OCI-LY1 (cell line): ENCODE results near the gene ZSCAN20.

Experiments used
- CTCF ChIP-seq: fragments of 200-600 bp; sonication (generic), shearing (Covaris generic); IDR thresholded peaks from 2 replicates; pipeline ENCODE4 v1.5.1; 2017; ENCODE audit warnings: mild to moderate bottlenecking, antibody characterized with exemption, low read length, moderate library complexity, mixed read lengths
- EZH2 ChIP-seq: fragments of 200-600 bp; sonication (generic), shearing (Covaris generic); IDR thresholded peaks from 2 replicates; pipeline ENCODE4 v1.8.0; 2017; ENCODE audit warnings: borderline replicate concordance, mixed run types, mild to moderate bottlenecking, antibody characterized with exemption, low read length, moderate library complexity, mixed read lengths

- no peak for TF ChIP-seq CTCF
- TF ChIP-seq EZH2, result no peak
Observed at GRCh38 chr1:33494929-33495328, 22.5 kb downstream of the ZSCAN20 start.
